ENCODE measurements around the gene SYT12.
A peak's percentile ranks its signal among the peaks of the same experiment; 100 is the strongest.

- TF ChIP-seq CTCF (IDR thresholded peaks at IDR 0.05) (peak; percentile 86), SMC3 (IDR thresholded peaks at IDR 0.05; ENCODE audit: low read depth, low read length) (peak; percentile 64), EZH2phosphoT487 (IDR thresholded peaks at IDR 0.05; ENCODE audit: borderline replicate concordance, low read depth) (no peak), REST (IDR thresholded peaks at IDR 0.05; ENCODE audit: low read depth, low read length) (no peak)
Observed at GRCh38 chr11:66976028-66976467, 46.9 kb upstream of the SYT12 start.
